Upper lobe of left lung (tissue), 6 donors: ENCODE measurements around the gene VKORC1. TPM values are rescaled to one million over a fixed set of nuclear protein-coding genes. Genes with fewer than 3 reads are reported as not detected.

ENCODE experiments used
- ATAC-seq, 2 donors: fragments of 200-7000 bp; cut with Tn5 transposase; one replicate each; pipeline ENCODE4 v1.9.1; 2022; ENCODE audit warnings: mild to moderate bottlenecking in 2 of 2, moderate library complexity in 2 of 2; ENCODE audit not compliant: low FRiP score in 2 of 2
- DNase-seq, 2 donors: peaks; one replicate each; pipeline ENCODE4 v3.0.0-alpha.2; 2019 to 2020
- H3K27ac ChIP-seq, 4 donors: fragments of 200-600 bp; sonication (generic); one replicate each; pipeline ENCODE4 v1.5.1; 2016 to 2019
- H3K27me3 ChIP-seq, 4 donors: fragments of 200-600 bp; sonication (generic); one replicate each; pipeline ENCODE4 v1.5.1; 2017 to 2019
- H3K36me3 ChIP-seq, 4 donors: fragments of 200-600 bp; sonication (generic); one replicate each; pipeline ENCODE4 v1.5.1; 2016 to 2019
- H3K4me1 ChIP-seq, 4 donors: fragments of 200-600 bp; sonication (generic); one replicate each; pipeline ENCODE4 v1.5.1; 2018 to 2019
- H3K4me3 ChIP-seq, 4 donors: fragments of 200-600 bp; sonication (generic); one replicate each; pipeline ENCODE4 v1.5.1; 2017 to 2019; ENCODE audit warnings: mild to moderate bottlenecking in 2 of 4, moderate library complexity in 1 of 4
- H3K9me3 ChIP-seq, 4 donors: fragments of 200-600 bp; sonication (generic); one replicate each; pipeline ENCODE4 v1.5.1; 2018 to 2019
- EP300 ChIP-seq, 4 donors: sonication (generic); formaldehyde crosslinking; IDR thresholded peaks; one replicate each; pipeline ENCODE4 v1.5.1; 2017; ENCODE audit warnings: antibody characterized with exemption in 4 of 4, control low read depth in 2 of 4
- POLR2A ChIP-seq, 4 donors: fragments of 450-650 bp; IDR thresholded peaks; one replicate each; pipeline ENCODE4 v1.5.1; 2016 to 2017; ENCODE audit warnings: antibody characterized with exemption in 4 of 4, mild to moderate bottlenecking in 2 of 4
- POLR2AphosphoS5 ChIP-seq, 2 donors: sonication (generic); formaldehyde crosslinking; IDR thresholded peaks; one replicate each; pipeline ENCODE4 v1.5.1; 2017; ENCODE audit warnings: antibody characterized with exemption in 2 of 2
- WGBS, 2 donors: methylation state at CpG; one replicate each; pipeline ENCODE4 v1.1.5; 2017 to 2018; 5-methylcytosine and 5-hydroxymethylcytosine counted together
- total RNA-seq, 6 donors: library from RNA; depleted of rRNA in 4 of 6; stranded (reverse); fragments of >200 nt in 4 of 6; gene quantifications; one replicate each; pipeline versions ENCODE4 v1.1.0 to v1.2.1, GENCODE V29; 2016 to 2021
- TF ChIP-seq, protein P1 (sequence below), 6 experiments: fragments of 450-650 bp in 4 of 6; fragments of 200-600 bp in 2 of 6; sonication (generic) in 2 of 6; IDR thresholded peaks; one replicate each; pipeline ENCODE4 v1.5.1; 2016 to 2019; ENCODE audit warnings: antibody characterized with exemption in 6 of 6
- donor health status: DM: no; HTN: no; CAD: no; lungs with moderate emphysema.
- donor health status: DM: no; HTN: yes; CAD: no; lungs with severe emphysema.

The VKORC1 gene
- total RNA-seq, 6 donors from 2014 or later, result 37.7 to 105 (median 61.4) TPM

DNA sequence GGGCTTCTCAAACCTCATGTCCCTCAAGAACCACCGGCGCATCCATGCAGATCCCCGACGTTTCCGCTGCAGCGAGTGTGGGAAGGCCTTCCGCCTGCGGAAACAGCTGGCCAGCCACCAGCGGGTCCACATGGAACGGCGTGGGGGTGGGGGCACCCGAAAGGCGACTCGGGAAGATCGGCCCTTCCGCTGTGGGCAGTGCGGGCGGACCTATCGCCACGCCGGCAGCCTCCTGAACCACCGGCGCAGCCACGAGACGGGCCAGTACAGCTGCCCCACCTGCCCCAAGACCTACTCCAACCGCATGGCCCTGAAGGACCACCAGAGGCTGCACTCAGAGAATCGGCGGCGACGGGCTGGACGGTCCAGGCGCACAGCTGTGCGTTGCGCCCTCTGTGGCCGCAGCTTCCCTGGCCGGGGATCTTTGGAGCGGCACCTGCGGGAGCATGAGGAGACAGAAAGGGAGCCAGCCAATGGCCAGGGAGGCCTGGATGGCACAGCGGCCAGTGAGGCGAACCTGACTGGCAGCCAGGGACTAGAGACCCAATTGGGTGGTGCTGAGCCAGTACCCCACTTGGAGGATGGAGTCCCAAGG lies 14.5 kb downstream of the VKORC1 start:
- 92 to 96% methylated on average over 7 to 38 of the region's 40 CpGs for WGBS, 2 donors

DNA sequence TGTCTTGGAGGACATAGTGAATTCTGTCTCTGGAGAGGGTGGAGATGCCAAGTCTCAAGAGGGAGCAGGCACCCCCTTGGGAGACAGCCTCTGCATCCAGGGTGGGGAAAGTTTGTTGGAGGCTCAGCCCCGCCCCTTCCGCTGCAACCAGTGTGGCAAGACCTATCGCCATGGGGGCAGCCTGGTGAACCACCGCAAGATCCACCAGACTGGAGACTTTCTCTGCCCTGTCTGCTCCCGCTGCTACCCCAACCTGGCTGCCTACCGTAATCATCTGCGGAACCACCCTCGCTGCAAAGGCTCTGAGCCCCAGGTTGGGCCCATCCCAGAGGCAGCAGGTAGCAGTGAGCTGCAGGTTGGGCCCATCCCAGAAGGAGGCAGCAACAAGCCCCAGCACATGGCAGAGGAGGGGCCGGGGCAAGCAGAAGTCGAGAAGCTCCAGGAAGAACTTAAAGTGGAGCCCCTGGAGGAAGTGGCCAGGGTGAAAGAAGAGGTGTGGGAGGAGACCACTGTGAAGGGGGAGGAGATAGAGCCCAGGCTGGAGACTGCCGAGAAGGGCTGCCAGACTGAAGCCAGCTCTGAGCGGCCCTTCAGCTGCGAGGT lies 15.2 kb downstream of the VKORC1 start:
- WGBS, 2 donors, result 73 to 77% methylated on average over 6 to 13 of the region's 13 CpGs
- H3K27ac ChIP-seq, result no peak overlapping the region
- TF ChIP-seq POLR2A (IDR thresholded peaks at IDR 0.05) (no peak), POLR2AphosphoS5 (IDR thresholded peaks at IDR 0.05) (no peak), EP300 (IDR thresholded peaks at IDR 0.05) (no peak)
- TF ChIP-seq, protein P1, sequence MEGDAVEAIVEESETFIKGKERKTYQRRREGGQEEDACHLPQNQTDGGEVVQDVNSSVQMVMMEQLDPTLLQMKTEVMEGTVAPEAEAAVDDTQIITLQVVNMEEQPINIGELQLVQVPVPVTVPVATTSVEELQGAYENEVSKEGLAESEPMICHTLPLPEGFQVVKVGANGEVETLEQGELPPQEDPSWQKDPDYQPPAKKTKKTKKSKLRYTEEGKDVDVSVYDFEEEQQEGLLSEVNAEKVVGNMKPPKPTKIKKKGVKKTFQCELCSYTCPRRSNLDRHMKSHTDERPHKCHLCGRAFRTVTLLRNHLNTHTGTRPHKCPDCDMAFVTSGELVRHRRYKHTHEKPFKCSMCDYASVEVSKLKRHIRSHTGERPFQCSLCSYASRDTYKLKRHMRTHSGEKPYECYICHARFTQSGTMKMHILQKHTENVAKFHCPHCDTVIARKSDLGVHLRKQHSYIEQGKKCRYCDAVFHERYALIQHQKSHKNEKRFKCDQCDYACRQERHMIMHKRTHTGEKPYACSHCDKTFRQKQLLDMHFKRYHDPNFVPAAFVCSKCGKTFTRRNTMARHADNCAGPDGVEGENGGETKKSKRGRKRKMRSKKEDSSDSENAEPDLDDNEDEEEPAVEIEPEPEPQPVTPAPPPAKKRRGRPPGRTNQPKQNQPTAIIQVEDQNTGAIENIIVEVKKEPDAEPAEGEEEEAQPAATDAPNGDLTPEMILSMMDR (IDR thresholded peaks at IDR 0.05), result no peak
- H3K4me1 ChIP-seq, result peaks cover 17 to 53% (median 29%) of the 10 kb centered on the region in 4 donors
- H3K36me3 ChIP-seq, result peaks cover 37 to 84% (median 64%) of the 10 kb centered on the region in 4 donors
- no peak for DNase-seq
- ATAC-seq, result no peak
- H3K9me3 ChIP-seq, result no peaks in the 10 kb centered on the region
- no peak overlapping the region for H3K4me3 ChIP-seq
- H3K27me3 ChIP-seq, result no peaks in the 10 kb centered on the region

More for the DNA sequence above, 14.5 kb downstream of the VKORC1 start:
- no peaks in the 10 kb centered on the region for H3K9me3 ChIP-seq
- no peak for DNase-seq
- TF ChIP-seq EP300 (IDR thresholded peaks at IDR 0.05), result no peak
- TF ChIP-seq POLR2A (IDR thresholded peaks at IDR 0.05), result no peak
- TF ChIP-seq, protein P1 (IDR thresholded peaks at IDR 0.05), result no peak
- no peak for TF ChIP-seq POLR2AphosphoS5 (IDR thresholded peaks at IDR 0.05)
- ATAC-seq, result no peak
- H3K27ac ChIP-seq, result no peak overlapping the region
- H3K36me3 ChIP-seq, result peaks cover 37 to 90% (median 67%) of the 10 kb centered on the region in 4 donors
- H3K27me3 ChIP-seq, result no peaks in the 10 kb centered on the region
- peaks cover 14 to 52% (median 25%) of the 10 kb centered on the region in 4 donors for H3K4me1 ChIP-seq
- no peak overlapping the region for H3K4me3 ChIP-seq

DNA sequence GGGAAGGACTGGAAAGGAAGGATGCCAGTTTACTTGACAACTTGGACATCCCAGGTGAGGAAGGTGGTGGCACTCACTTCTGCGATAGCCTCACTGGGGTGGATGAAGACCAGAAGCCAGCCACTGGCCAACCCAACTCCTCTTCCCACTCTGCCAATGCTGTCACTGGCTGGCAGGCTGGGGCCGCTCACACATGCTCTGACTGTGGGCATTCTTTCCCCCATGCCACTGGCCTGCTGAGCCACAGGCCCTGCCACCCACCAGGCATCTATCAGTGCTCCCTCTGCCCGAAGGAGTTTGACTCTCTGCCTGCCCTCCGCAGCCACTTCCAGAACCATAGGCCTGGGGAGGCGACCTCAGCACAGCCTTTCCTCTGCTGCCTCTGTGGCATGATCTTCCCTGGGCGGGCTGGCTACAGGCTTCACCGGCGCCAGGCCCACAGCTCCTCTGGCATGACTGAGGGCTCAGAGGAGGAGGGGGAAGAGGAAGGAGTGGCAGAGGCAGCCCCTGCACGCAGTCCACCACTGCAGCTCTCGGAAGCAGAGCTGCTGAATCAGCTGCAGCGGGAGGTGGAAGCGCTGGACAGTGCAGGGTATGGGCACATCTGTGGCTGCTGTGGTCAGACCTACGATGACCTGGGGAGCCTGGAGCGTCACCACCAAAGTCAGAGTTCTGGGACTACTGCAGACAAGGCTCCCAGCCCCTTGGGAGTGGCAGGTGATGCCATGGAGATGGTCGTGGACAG lies 15.8 kb downstream of the VKORC1 start:
- DNase-seq (no peak), ATAC-seq (no peak)
- H3K4me3 ChIP-seq, result no peak overlapping the region
- 88 to 90% methylated on average over 8 to 15 of the region's 15 CpGs for WGBS, 2 donors
- no peak overlapping the region for H3K27ac ChIP-seq
- no peaks in the 10 kb centered on the region for H3K27me3 ChIP-seq
- TF ChIP-seq POLR2AphosphoS5 (IDR thresholded peaks at IDR 0.05), result no peak
- no peak for TF ChIP-seq EP300 (IDR thresholded peaks at IDR 0.05)
- TF ChIP-seq POLR2A (IDR thresholded peaks at IDR 0.05), result no peak
- TF ChIP-seq, protein P1 (IDR thresholded peaks at IDR 0.05), result no peak
- peaks cover 17 to 48% (median 26%) of the 10 kb centered on the region in 4 donors for H3K4me1 ChIP-seq
- no peaks in the 10 kb centered on the region for H3K9me3 ChIP-seq
- peaks cover 37 to 78% (median 62%) of the 10 kb centered on the region in 4 donors for H3K36me3 ChIP-seq

GRCh38 chr16:31077592-31078396 lies 16.8 kb downstream of the VKORC1 start:
- no peak overlapping the region for H3K4me3 ChIP-seq
- no peaks in the 10 kb centered on the region for H3K9me3 ChIP-seq
- 91 to 94% methylated on average over 11 to 14 of the region's 30 CpGs for WGBS, 2 donors
- TF ChIP-seq EP300 (IDR thresholded peaks at IDR 0.05), result no peak
- no peak for TF ChIP-seq POLR2AphosphoS5 (IDR thresholded peaks at IDR 0.05)
- TF ChIP-seq, protein P1 (IDR thresholded peaks at IDR 0.05), result no peak
- TF ChIP-seq POLR2A (IDR thresholded peaks at IDR 0.05), result no peak
- H3K36me3 ChIP-seq, result peaks cover 37 to 68% (median 60%) of the 10 kb centered on the region in 4 donors
- DNase-seq, result no peak
- ATAC-seq, result no peak
- peaks cover 17 to 46% (median 23%) of the 10 kb centered on the region in 4 donors for H3K4me1 ChIP-seq
- H3K27me3 ChIP-seq, result no peaks in the 10 kb centered on the region
- H3K27ac ChIP-seq, result no peak overlapping the region
